H1 (cell line): ENCODE data around the gene CLEC2A. TPM values are rescaled to one million over a fixed set of nuclear protein-coding genes. Genes with fewer than 3 reads are reported as not detected.

Source experiments
- CTCF ChIA-PET: fragments of 300-600 bp; sonication (Branson Sonifier 250); formaldehyde crosslinking; loops from one replicate; lab custom pipeline; 2021; ENCODE audit not compliant: partially characterized antibody; lab: Charles Lee
- POLR2A ChIA-PET: fragments of 300-600 bp; sonication (Branson Sonifier 250); formaldehyde crosslinking; loops from one replicate; lab custom pipeline; 2021; ENCODE audit warnings: inconsistent platforms; ENCODE audit not compliant: partially characterized antibody; lab: Charles Lee
- DNase-seq, 2 experiments: peaks; one replicate each; pipeline versions ENCODE4 v3.0.0 to v3.0.0-alpha.2; 2010 to 2022; ENCODE audit warnings: low spot score in 2 of 2, low read depth in 1 of 2, mixed read lengths in 1 of 2
- FAIRE-seq: peaks from 2 replicates; lab custom pipeline; 2011; peaks lifted over from hg19 to GRCh38; lab: Jason Lieb, UNC
- H2AFZ ChIP-seq: 2 replicates; pipeline ENCODE4 v1.8.1; 2012; ENCODE audit warnings: low read length, inconsistent platforms
- H2AK5ac ChIP-seq: 2 replicates; pipeline ENCODE4 v1.6.1; 2013; ENCODE audit warnings: low read depth, low read length
- H2BK120ac ChIP-seq: replicated peaks from 2 replicates; pipeline ENCODE3; 2013; ENCODE audit warnings: low read depth, low read length, inconsistent platforms
- H2BK12ac ChIP-seq: 2 replicates; pipeline ENCODE4 v1.6.1; 2013; ENCODE audit warnings: low read depth, low read length
- H2BK15ac ChIP-seq: 2 replicates; pipeline ENCODE4 v1.6.1; 2013; ENCODE audit warnings: low read length
- H2BK20ac ChIP-seq: 2 replicates; pipeline ENCODE4 v1.6.1; 2013; ENCODE audit warnings: low read length
- H2BK5ac ChIP-seq: 2 replicates; pipeline ENCODE4 v1.6.1; 2013; ENCODE audit warnings: low read depth, low read length
- H3K14ac ChIP-seq: 2 replicates; pipeline ENCODE4 v1.6.1; 2013; ENCODE audit warnings: inconsistent platforms; ENCODE audit not compliant: insufficient read length
- H3K18ac ChIP-seq: 2 replicates; pipeline ENCODE4 v1.6.1; 2013; ENCODE audit warnings: low read length; ENCODE audit errors: extremely low read depth
- H3K23ac ChIP-seq: 2 replicates; pipeline ENCODE4 v1.6.1; 2013; ENCODE audit warnings: inconsistent platforms; ENCODE audit not compliant: insufficient read length
- H3K23me2 ChIP-seq: 2 replicates; pipeline ENCODE4 v1.6.1; 2013; ENCODE audit warnings: low read depth, low read length
- H3K27ac ChIP-seq: 2 replicates; pipeline ENCODE4 v1.6.1; 2011; ENCODE audit warnings: low read depth, low read length, inconsistent platforms
- H3K27me3 ChIP-seq, 4 experiments: replicated peaks in 1 of 4; 1 replicate in 1 of 4; 2 replicates in 3 of 4; pipeline versions ENCODE4 v1.6.1 to v1.8.1; 2011 to 2013; ENCODE audit warnings: low read length in 3 of 4, mild to moderate bottlenecking in 3 of 4, inconsistent platforms in 2 of 4, mixed read lengths in 2 of 4, moderate library complexity in 1 of 4; ENCODE audit not compliant: control insufficient read depth in 3 of 4, insufficient read depth in 3 of 4; ENCODE audit errors: extremely low read depth in 1 of 4
- H3K36me3 ChIP-seq, 4 experiments: 2 replicates each; pipeline versions ENCODE4 v1.6.1 to v1.8.1; 2011 to 2013; ENCODE audit warnings: mild to moderate bottlenecking in 4 of 4, low read length in 3 of 4, moderate library complexity in 2 of 4, control low read depth in 1 of 4, inconsistent platforms in 1 of 4; ENCODE audit not compliant: insufficient read depth in 4 of 4, control insufficient read depth in 2 of 4
- H3K4ac ChIP-seq: replicated peaks from 2 replicates; pipeline ENCODE3; 2013; ENCODE audit warnings: low read length, low read depth, mixed read lengths, inconsistent platforms; ENCODE audit not compliant: insufficient read length
- H3K4me1 ChIP-seq, 4 experiments: replicated peaks in 1 of 4; 1 replicate in 1 of 4; 2 replicates in 3 of 4; pipeline versions ENCODE4 v1.6.1 to v1.8.1; 2011 to 2013; ENCODE audit warnings: low read length in 3 of 4, inconsistent platforms in 2 of 4, mixed read lengths in 1 of 4; ENCODE audit not compliant: insufficient read depth in 4 of 4, control insufficient read depth in 3 of 4
- H3K4me2 ChIP-seq, 2 experiments: 2 replicates each; pipeline versions ENCODE4 v1.6.1 to v1.8.1; 2011 to 2013; ENCODE audit warnings: low read depth in 2 of 2, low read length in 2 of 2, control low read depth in 1 of 2, inconsistent platforms in 1 of 2, mild to moderate bottlenecking in 1 of 2; ENCODE audit not compliant: insufficient read depth in 1 of 2
- H3K4me3 ChIP-seq, 4 experiments: fragments of 200-600, 300-600 bp in 1 of 4; sonication (generic), shearing (Covaris generic), sonication (Bioruptor Twin) in 1 of 4; 2 replicates each; pipeline versions ENCODE4 v1.5.1 to v1.8.1; 2011 to 2016; ENCODE audit warnings: low read length in 4 of 4, low read depth in 3 of 4, control low read depth in 2 of 4, inconsistent platforms in 2 of 4, mild to moderate bottlenecking in 2 of 4, mixed read lengths in 1 of 4, moderate library complexity in 1 of 4; ENCODE audit not compliant: insufficient read depth in 2 of 4; ENCODE audit errors: extremely low read depth in 1 of 4
- H3K56ac ChIP-seq: replicated peaks from 2 replicates; pipeline ENCODE3; 2013; ENCODE audit warnings: low read depth, mild to moderate bottlenecking, mixed read lengths, low read length, inconsistent platforms; ENCODE audit not compliant: insufficient read length
- H3K79me1 ChIP-seq: 2 replicates; pipeline ENCODE4 v1.6.1; 2013; ENCODE audit warnings: low read depth, low read length, control low read depth
- H3K79me2 ChIP-seq, 2 experiments: 2 replicates each; pipeline versions ENCODE4 v1.6.1 to v1.8.1; 2012 to 2013; ENCODE audit warnings: low read length in 2 of 2, mild to moderate bottlenecking in 2 of 2, inconsistent platforms in 1 of 2; ENCODE audit not compliant: insufficient read depth in 2 of 2, control insufficient read depth in 1 of 2
- H3K9ac ChIP-seq, 4 experiments: replicated peaks in 1 of 4; 1 replicate in 1 of 4; 2 replicates in 3 of 4; pipeline versions ENCODE4 v1.6.1 to v1.8.1; 2011 to 2013; ENCODE audit warnings: low read depth in 3 of 4, low read length in 3 of 4, control low read depth in 2 of 4, mild to moderate bottlenecking in 2 of 4, moderate library complexity in 2 of 4, inconsistent platforms in 1 of 4; ENCODE audit errors: extremely low read depth in 1 of 4
- H3K9me3 ChIP-seq, 2 experiments: 2 replicates each; pipeline versions ENCODE4 v1.6.1 to v1.8.1; 2012 to 2013; ENCODE audit warnings: mild to moderate bottlenecking in 2 of 2, moderate library complexity in 2 of 2, control low read depth in 1 of 2, inconsistent platforms in 1 of 2, low read depth in 1 of 2, low read length in 1 of 2, mixed read lengths in 1 of 2; ENCODE audit not compliant: insufficient read depth in 2 of 2
- H4K20me1 ChIP-seq, 2 experiments: replicated peaks in 1 of 2; 2 replicates each; pipeline versions ENCODE3 to v1.8.1; 2011 to 2013; ENCODE audit warnings: inconsistent platforms in 2 of 2, low read length in 2 of 2, mild to moderate bottlenecking in 1 of 2; ENCODE audit not compliant: insufficient read depth in 2 of 2, control insufficient read depth in 1 of 2
- H4K5ac ChIP-seq: 2 replicates; pipeline ENCODE4 v1.6.1; 2013; ENCODE audit warnings: low read length, low read depth, mixed read lengths, inconsistent platforms; ENCODE audit not compliant: insufficient read length
- H4K8ac ChIP-seq: 2 replicates; pipeline ENCODE4 v1.8.0; 2013; ENCODE audit warnings: mild to moderate bottlenecking, moderate library complexity, low read length, inconsistent platforms; ENCODE audit not compliant: insufficient read depth; ENCODE audit errors: extremely low read depth
- H4K91ac ChIP-seq: replicated peaks from 2 replicates; pipeline ENCODE3; 2013; ENCODE audit warnings: low read length, mixed read lengths, inconsistent platforms; ENCODE audit not compliant: insufficient read length
- BRCA1 ChIP-seq: IDR thresholded peaks from 2 replicates; pipeline ENCODE4 v1.6.1; 2012; ENCODE audit warnings: low read depth, low read length, improper control_type of control experiment
- CEBPB ChIP-seq: IDR thresholded peaks from 2 replicates; pipeline ENCODE4 v1.6.1; 2012; ENCODE audit warnings: low read depth, low read length
- CHD1 ChIP-seq: IDR thresholded peaks from 2 replicates; pipeline ENCODE4 v1.6.1; 2012; ENCODE audit warnings: low read depth, low read length, improper control_type of control experiment
- GTF2F1 ChIP-seq: IDR thresholded peaks from 2 replicates; pipeline ENCODE4 v1.6.1; 2012; ENCODE audit warnings: low read depth, low read length, improper control_type of control experiment, borderline replicate concordance
- NANOG ChIP-seq: IDR thresholded peaks from 2 replicates; pipeline ENCODE4 v1.6.1; 2011; ENCODE audit warnings: low read length, low read depth, mild to moderate bottlenecking, inconsistent platforms; ENCODE audit not compliant: insufficient read depth, poor library complexity, severe bottlenecking
- RAD21 ChIP-seq, 2 experiments: IDR thresholded peaks in 1 of 2; conservative IDR thresholded peaks in 1 of 2; 2 replicates each; pipeline ENCODE4 v1.6.1; 2011; ENCODE audit warnings: low read depth in 2 of 2, low read length in 2 of 2, improper control_type of control experiment in 1 of 2, inconsistent platforms in 1 of 2, mild to moderate bottlenecking in 1 of 2, moderate library complexity in 1 of 2
- RBBP5 ChIP-seq: IDR thresholded peaks from 2 replicates; pipeline ENCODE4 v1.7.1; 2012; ENCODE audit warnings: low read depth, mild to moderate bottlenecking, inconsistent platforms, low read length, moderate library complexity, borderline replicate concordance
- SP4 ChIP-seq: IDR thresholded peaks from 2 replicates; pipeline ENCODE4 v1.6.1; 2012; ENCODE audit warnings: low read length, inconsistent platforms
- TBP ChIP-seq: IDR thresholded peaks from 2 replicates; pipeline ENCODE4 v1.6.1; 2011; ENCODE audit warnings: low read depth, low read length, improper control_type of control experiment
- YY1 ChIP-seq: IDR thresholded peaks from 2 replicates; pipeline ENCODE4 v1.6.1; 2011; ENCODE audit warnings: low read depth, mild to moderate bottlenecking, low read length
- WGBS, 2 experiments: shearing (Covaris generic) in 1 of 2; methylation state at CpG; one replicate each; pipeline versions ENCODE4 v1.1.6 to v1.1.7; 2013 to 2015; ENCODE audit warnings: low lambda C conversion rate in 2 of 2, mixed read lengths in 2 of 2, inconsistent platforms in 1 of 2, low coverage in 1 of 2, missing lambda C conversion rate in 1 of 2; ENCODE audit not compliant: insufficient replicate concordance in 2 of 2, insufficient coverage in 1 of 2, insufficient read length in 1 of 2; ENCODE audit errors: extremely low coverage in 1 of 2, missing lambda C conversion rate in 1 of 2; 5-methylcytosine and 5-hydroxymethylcytosine counted together
- polyA plus RNA-seq, 7 experiments: library from polyadenylated mRNA; depleted of rRNA in 3 of 7; stranded (reverse) in 5 of 7; unstranded in 2 of 7; fragments of >200 nt in 5 of 7; fragments of 200-250 nt in 2 of 7; gene quantifications; 1 replicate in 5 of 7; 2 replicates in 1 of 7; 4 replicates in 1 of 7; pipeline versions ENCODE4 v1.2.1 to v1.2.3, GENCODE V29; 2011 to 2013; ENCODE audit warnings: missing spikeins in 2 of 7, mixed read lengths in 2 of 7
- total RNA-seq: library from RNA; stranded (reverse); fragmentation: NEBNext Ultra II Directional; extraction: Animal tissue kit (Norgen Biotek cat#: 25700); gene quantifications from 2 replicates; pipeline ENCODE4 v1.2.1, GENCODE V29; 2021
- TF ChIP-seq, protein P1 (sequence below): IDR thresholded peaks from 2 replicates; pipeline ENCODE4 v1.6.1; 2012; ENCODE audit warnings: low read length, inconsistent platforms

CLEC2A gene
- total and polyA plus RNA-seq, 2 of the 8 experiments (the other 6 are each of a cell fraction or from before 2014, with no cell fraction given): 0.63 to 3.7 TPM

DNA sequence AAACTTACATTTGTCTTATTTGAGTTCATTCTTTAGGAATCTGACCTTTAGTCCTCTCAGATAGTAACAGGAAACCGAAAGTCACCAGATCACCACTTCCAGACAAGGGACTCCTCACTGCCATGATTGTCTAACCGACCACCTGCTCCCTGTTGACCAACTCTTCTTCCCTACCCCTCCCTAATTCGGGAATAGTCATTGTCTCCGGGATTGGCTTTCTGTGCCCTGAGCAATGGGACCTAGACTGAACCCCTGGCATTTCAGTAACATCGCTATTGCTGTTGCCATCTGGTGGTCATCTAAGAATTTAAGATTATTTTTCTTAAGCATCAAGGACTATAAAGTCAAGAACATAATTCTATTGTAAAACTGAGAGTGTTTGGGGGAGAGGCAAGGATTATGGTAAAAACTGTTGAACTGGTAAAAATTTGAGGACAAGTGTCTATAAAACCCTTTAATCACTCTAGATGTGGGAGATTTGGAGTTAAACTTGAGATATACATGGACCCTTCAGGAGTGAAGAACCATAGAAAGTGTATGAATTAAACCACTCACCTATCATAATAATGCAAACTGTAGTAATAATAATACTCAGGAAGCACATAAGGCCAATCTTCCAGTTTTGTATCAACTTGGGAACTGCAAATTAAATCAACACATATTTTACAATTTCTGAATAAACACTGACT lies 6.3 kb downstream of the CLEC2A start:
- Histone ChIP-seq H3K56ac (no peak overlapping the region), H3K4ac (no peak overlapping the region), H2BK20ac (no peak overlapping the region), H4K5ac (no peak overlapping the region), H4K91ac (no peak overlapping the region), H3K79me1 (no peaks in the 10 kb centered on the region), H3K79me2 (no peaks in the 10 kb centered on the region), H3K23me2 (no peaks in the 10 kb centered on the region), H3K23ac (no peak overlapping the region), H3K4me3 (no peak overlapping the region), H3K36me3 (no peaks in the 10 kb centered on the region), H3K18ac (no peak overlapping the region), H2BK5ac (no peak overlapping the region), H3K27me3 (no peaks in the 10 kb centered on the region), H2BK120ac (no peak overlapping the region), H3K9ac (no peak overlapping the region), H3K27ac (no peak overlapping the region), H4K8ac (no peak overlapping the region), H4K20me1 (no peaks in the 10 kb centered on the region), H2BK15ac (no peak overlapping the region), H3K4me2 (no peak overlapping the region), H3K4me1 (no peaks in the 10 kb centered on the region), H3K9me3 (no peaks in the 10 kb centered on the region), H2AFZ (no peak overlapping the region), H2AK5ac (no peak overlapping the region), H2BK12ac (no peak overlapping the region), H3K14ac (no peak overlapping the region)
- 29% methylated on average over 5 of the region's 5 CpGs; no CpG with 5 or more reads in 1 of the 2 experiments for WGBS, 2 experiments
- DNase-seq: peak in 1 of 2 experiments; percentile 33
- FAIRE-seq: peak; percentile 97
- ChIA-PET POLR2A (no interaction called here), CTCF (interaction anchor here (0.8 to 1.4 kb wide), 9 partner anchors 10 to 176 kb away, joined by 3 to 10 read pairs (median 3); no protein-coding TSS in a partner anchor)
- TF ChIP-seq SP4 (no peak), TBP (no peak), CEBPB (no peak), YY1 (no peak), RAD21 (IDR thresholded peaks at IDR 0.05 in 1 of 2, conservative IDR thresholded peaks at IDR 0.05 in 1 of 2; ENCODE audit: low read depth in 2 of 2, low read length in 2 of 2) (peak; percentile 69 to 74), GTF2F1 (no peak), RBBP5 (no peak), NANOG (no peak), CHD1 (no peak), BRCA1 (no peak)
- TF ChIP-seq, protein P1, sequence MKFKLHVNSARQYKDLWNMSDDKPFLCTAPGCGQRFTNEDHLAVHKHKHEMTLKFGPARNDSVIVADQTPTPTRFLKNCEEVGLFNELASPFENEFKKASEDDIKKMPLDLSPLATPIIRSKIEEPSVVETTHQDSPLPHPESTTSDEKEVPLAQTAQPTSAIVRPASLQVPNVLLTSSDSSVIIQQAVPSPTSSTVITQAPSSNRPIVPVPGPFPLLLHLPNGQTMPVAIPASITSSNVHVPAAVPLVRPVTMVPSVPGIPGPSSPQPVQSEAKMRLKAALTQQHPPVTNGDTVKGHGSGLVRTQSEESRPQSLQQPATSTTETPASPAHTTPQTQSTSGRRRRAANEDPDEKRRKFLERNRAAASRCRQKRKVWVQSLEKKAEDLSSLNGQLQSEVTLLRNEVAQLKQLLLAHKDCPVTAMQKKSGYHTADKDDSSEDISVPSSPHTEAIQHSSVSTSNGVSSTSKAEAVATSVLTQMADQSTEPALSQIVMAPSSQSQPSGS: no peak
